H9 (cell line): ENCODE results near the gene TMEM132D. TPM values are rescaled to one million over a fixed set of nuclear protein-coding genes. Genes with fewer than 3 reads are reported as not detected.

Source experiments
- DNase-seq: peaks from one replicate; pipeline ENCODE4 v3.0.0-alpha.2; 2017
- H2AFZ ChIP-seq: one replicate; pipeline ENCODE4 v1.6.1; 2013; ENCODE audit warnings: mild to moderate bottlenecking, low read length, control low read depth, moderate library complexity
- H2AK5ac ChIP-seq: 2 replicates; pipeline ENCODE4 v1.6.1; 2013; ENCODE audit warnings: low read length, control low read depth, mixed read lengths; ENCODE audit not compliant: insufficient read length
- H2BK120ac ChIP-seq: one replicate; pipeline ENCODE4 v1.6.1; 2013; ENCODE audit warnings: low read depth, mild to moderate bottlenecking, low read length, control low read depth, inconsistent platforms; ENCODE audit not compliant: poor library complexity, severe bottlenecking
- H2BK12ac ChIP-seq: 2 replicates; pipeline ENCODE4 v1.6.1; 2013; ENCODE audit warnings: low read length, control low read depth, mixed read lengths, low read depth; ENCODE audit not compliant: insufficient read length
- H2BK15ac ChIP-seq: 2 replicates; pipeline ENCODE4 v1.6.1; 2013; ENCODE audit warnings: low read depth, low read length, control low read depth
- H2BK20ac ChIP-seq: one replicate; pipeline ENCODE4 v1.6.1; 2013; ENCODE audit warnings: low read depth, mild to moderate bottlenecking, low read length, control low read depth, inconsistent platforms; ENCODE audit not compliant: poor library complexity, severe bottlenecking
- H2BK5ac ChIP-seq: 2 replicates; pipeline ENCODE4 v1.6.1; 2013; ENCODE audit warnings: low read length, control low read depth, mixed read lengths; ENCODE audit not compliant: insufficient read length
- H3K14ac ChIP-seq: 2 replicates; pipeline ENCODE4 v1.6.1; 2013; ENCODE audit warnings: low read length, control low read depth; ENCODE audit not compliant: insufficient read depth
- H3K18ac ChIP-seq: 2 replicates; pipeline ENCODE4 v1.6.1; 2013; ENCODE audit warnings: low read depth, mild to moderate bottlenecking, mixed read lengths, low read length, control low read depth; ENCODE audit not compliant: insufficient read length
- H3K23ac ChIP-seq: 2 replicates; pipeline ENCODE4 v1.6.1; 2013; ENCODE audit warnings: low read length, control low read depth, mixed read lengths, low read depth; ENCODE audit not compliant: insufficient read length
- H3K23me2 ChIP-seq: 2 replicates; pipeline ENCODE4 v1.6.1; 2013; ENCODE audit warnings: low read depth, mild to moderate bottlenecking, mixed read lengths, low read length, control low read depth; ENCODE audit not compliant: insufficient read length, poor library complexity, severe bottlenecking
- H3K27ac ChIP-seq: 2 replicates; pipeline ENCODE4 v1.5.1; 2013; ENCODE audit warnings: low read length, control low read depth, mixed read lengths, low read depth; ENCODE audit not compliant: insufficient read length
- H3K27me3 ChIP-seq: 2 replicates; pipeline ENCODE4 v1.6.1; 2013; ENCODE audit warnings: low read length, control low read depth, inconsistent platforms; ENCODE audit not compliant: insufficient read depth
- H3K4ac ChIP-seq: 2 replicates; pipeline ENCODE4 v1.6.1; 2013; ENCODE audit warnings: low read depth, mild to moderate bottlenecking, control low read depth, inconsistent platforms, low read length, moderate library complexity
- H3K4me1 ChIP-seq: 2 replicates; pipeline ENCODE4 v1.6.1; 2013; ENCODE audit warnings: low read length, control low read depth, inconsistent platforms; ENCODE audit not compliant: insufficient read depth
- H3K4me2 ChIP-seq: 2 replicates; pipeline ENCODE4 v1.6.1; 2013; ENCODE audit warnings: low read length, control low read depth, mixed read lengths; ENCODE audit not compliant: insufficient read length, insufficient read depth
- H3K56ac ChIP-seq: 2 replicates; pipeline ENCODE4 v1.6.1; 2013; ENCODE audit warnings: low read depth, mild to moderate bottlenecking, mixed read lengths, low read length, control low read depth; ENCODE audit not compliant: insufficient read length
- H3K79me1 ChIP-seq: 2 replicates; pipeline ENCODE4 v1.6.1; 2013; ENCODE audit warnings: low read depth, mild to moderate bottlenecking, moderate library complexity, low read length, control low read depth, inconsistent platforms; ENCODE audit not compliant: insufficient read depth, poor library complexity, severe bottlenecking
- H3K79me2 ChIP-seq: 2 replicates; pipeline ENCODE4 v1.6.1; 2013; ENCODE audit warnings: low read length, control low read depth, inconsistent platforms; ENCODE audit not compliant: insufficient read depth
- H3K9ac ChIP-seq: 2 replicates; pipeline ENCODE4 v1.6.1; 2013; ENCODE audit warnings: low read length, control low read depth, mixed read lengths; ENCODE audit not compliant: insufficient read length; ENCODE audit errors: extremely low read depth
- H3K9me3 ChIP-seq: one replicate; pipeline ENCODE4 v1.6.1; 2013; ENCODE audit warnings: low read depth, low read length, inconsistent platforms; ENCODE audit not compliant: control insufficient read depth
- H3T11ph ChIP-seq: one replicate; pipeline ENCODE4 v1.6.1; 2013; ENCODE audit warnings: mild to moderate bottlenecking, low read length, control low read depth, inconsistent platforms
- H4K20me1 ChIP-seq: one replicate; pipeline ENCODE4 v1.6.1; 2013; ENCODE audit not compliant: control insufficient read depth, insufficient read length, insufficient read depth
- H4K5ac ChIP-seq: 2 replicates; pipeline ENCODE4 v1.6.1; 2013; ENCODE audit warnings: low read depth, mild to moderate bottlenecking, mixed read lengths, low read length, control low read depth; ENCODE audit not compliant: insufficient read length
- H4K8ac ChIP-seq: replicated peaks from 2 replicates; pipeline ENCODE4 v1.6.1; 2013; ENCODE audit warnings: low read length, control low read depth, mixed read lengths, low read depth; ENCODE audit not compliant: insufficient read length
- H4K91ac ChIP-seq: 2 replicates; pipeline ENCODE4 v1.6.1; 2013; ENCODE audit warnings: low read depth, mild to moderate bottlenecking, moderate library complexity, mixed read lengths, low read length, control low read depth; ENCODE audit not compliant: insufficient read length
- H3K27ac Mint-ChIP-seq, 3 experiments: 2 replicates in 2 of 3; 3 replicates in 1 of 3; pipeline ENCODE4 v1.8.0; 2020 to 2021; ENCODE audit warnings: mixed read lengths in 3 of 3, mild to moderate bottlenecking in 1 of 3, moderate library complexity in 1 of 3
- H3K27me3 Mint-ChIP-seq: 2 replicates; pipeline ENCODE4 v1.8.0; 2021; ENCODE audit warnings: low read depth, mild to moderate bottlenecking, moderate library complexity, mixed read lengths
- H3K36me3 Mint-ChIP-seq, 3 experiments: 2 replicates in 2 of 3; 3 replicates in 1 of 3; pipeline ENCODE4 v1.8.0; 2020 to 2021; ENCODE audit warnings: low read depth in 3 of 3, mixed read lengths in 3 of 3; ENCODE audit not compliant: insufficient read depth in 1 of 3
- H3K4me1 Mint-ChIP-seq, 2 experiments: 2 replicates each; pipeline ENCODE4 v1.8.0; 2020; ENCODE audit warnings: mixed read lengths in 2 of 2
- H3K4me3 Mint-ChIP-seq, 2 experiments: 2 replicates in 1 of 2; 3 replicates in 1 of 2; pipeline ENCODE4 v1.8.0; 2020 to 2021; ENCODE audit warnings: mild to moderate bottlenecking in 2 of 2, mixed read lengths in 2 of 2, moderate library complexity in 1 of 2
- H3K9me3 Mint-ChIP-seq, 2 experiments: 2 replicates in 1 of 2; 3 replicates in 1 of 2; pipeline ENCODE4 v1.8.0; 2020; ENCODE audit warnings: mild to moderate bottlenecking in 2 of 2, mixed read lengths in 2 of 2, moderate library complexity in 1 of 2
- WGBS: extraction: QIAGEN DNeasy Blood & Tissue Kit; methylation state at CpG from one replicate; pipeline ENCODE4 v1.1.7; 2013; ENCODE audit warnings: missing lambda C conversion rate, low lambda C conversion rate, mixed read lengths; ENCODE audit not compliant: insufficient read length; ENCODE audit errors: extremely low coverage; 5-methylcytosine and 5-hydroxymethylcytosine counted together
- total RNA-seq: library from RNA; stranded (reverse); gene quantifications from 2 replicates; pipeline ENCODE4 v1.2.1, GENCODE V29; 2021
- TF ChIP-seq, protein P1 (sequence below): fragments of 200-600 bp; sonication (generic); conservative IDR thresholded peaks from 3 replicates; pipeline ENCODE4 v1.8.0; 2021; ENCODE audit warnings: antibody characterized with exemption, mild to moderate bottlenecking

TMEM132D gene
- total RNA-seq, 1 experiment from 2014 or later = 6.1 TPM

DNA sequence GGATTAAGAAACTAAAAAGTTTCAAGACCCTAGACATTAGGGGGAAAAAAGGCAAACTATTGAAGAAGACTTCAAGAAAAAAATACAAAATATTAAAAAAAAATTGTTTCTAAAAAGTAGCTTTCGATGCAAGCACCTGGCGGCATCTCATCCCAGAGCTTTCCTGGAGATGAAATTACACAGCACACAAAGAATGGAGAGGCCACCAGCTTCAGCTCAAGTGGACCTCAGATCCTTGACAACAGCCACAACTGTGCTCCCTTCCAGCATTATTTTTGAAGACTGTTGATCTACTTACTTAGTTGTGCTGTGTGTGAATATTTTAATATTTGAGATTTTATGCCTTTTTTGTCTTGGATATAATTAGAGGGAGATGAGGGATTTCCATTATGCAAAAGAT is 571.5 kb downstream of the TMEM132D start:
- Histone ChIP-seq H2BK12ac (no peak overlapping the region), H3K4ac (no peak overlapping the region), H2BK15ac (no peak overlapping the region), H3K23me2 (no peaks in the 10 kb centered on the region), H4K20me1 (no peaks in the 10 kb centered on the region), H3K56ac (no peak overlapping the region), H3K4me2 (no peak overlapping the region), H3K9ac (no peak overlapping the region), H3K18ac (no peak overlapping the region), H3K27me3 (no peaks in the 10 kb centered on the region), H2BK5ac (no peak overlapping the region), H3K79me1 (no peaks in the 10 kb centered on the region), H3K27ac (no peak overlapping the region), H3K4me1 (no peaks in the 10 kb centered on the region), H3K79me2 (no peaks in the 10 kb centered on the region), H4K5ac (no peak overlapping the region), H3K23ac (no peak overlapping the region), H4K91ac (no peak overlapping the region), H2BK20ac (no peak overlapping the region), H2AFZ (no peak overlapping the region), H2AK5ac (no peak overlapping the region), H3K14ac (no peak overlapping the region), H4K8ac (no peak overlapping the region), H2BK120ac (no peak overlapping the region), H3T11ph (no peak overlapping the region), H3K9me3 (no peaks in the 10 kb centered on the region)
- no CpG with 5 or more reads among the region's 2 CpGs for WGBS
- DNase-seq = no peak
- Mint-ChIP-seq H3K36me3 (peaks cover 0 to 8% (median 3%) of the 10 kb centered on the region in 3 experiments; a peak in 5 of 7 replicates), H3K9me3 (peaks cover 0 to 3% of the 10 kb centered on the region in 2 experiments; a peak in 2 of 5 replicates), H3K27ac (no peak overlapping the region), H3K4me3 (no peak overlapping the region), H3K27me3 (no peaks in the 10 kb centered on the region; the same call in 1 of the 2 replicates), H3K4me1 (peaks cover 0 to 9% of the 10 kb centered on the region in 2 experiments; a peak in 3 of 4 replicates)
- TF ChIP-seq, protein P1, sequence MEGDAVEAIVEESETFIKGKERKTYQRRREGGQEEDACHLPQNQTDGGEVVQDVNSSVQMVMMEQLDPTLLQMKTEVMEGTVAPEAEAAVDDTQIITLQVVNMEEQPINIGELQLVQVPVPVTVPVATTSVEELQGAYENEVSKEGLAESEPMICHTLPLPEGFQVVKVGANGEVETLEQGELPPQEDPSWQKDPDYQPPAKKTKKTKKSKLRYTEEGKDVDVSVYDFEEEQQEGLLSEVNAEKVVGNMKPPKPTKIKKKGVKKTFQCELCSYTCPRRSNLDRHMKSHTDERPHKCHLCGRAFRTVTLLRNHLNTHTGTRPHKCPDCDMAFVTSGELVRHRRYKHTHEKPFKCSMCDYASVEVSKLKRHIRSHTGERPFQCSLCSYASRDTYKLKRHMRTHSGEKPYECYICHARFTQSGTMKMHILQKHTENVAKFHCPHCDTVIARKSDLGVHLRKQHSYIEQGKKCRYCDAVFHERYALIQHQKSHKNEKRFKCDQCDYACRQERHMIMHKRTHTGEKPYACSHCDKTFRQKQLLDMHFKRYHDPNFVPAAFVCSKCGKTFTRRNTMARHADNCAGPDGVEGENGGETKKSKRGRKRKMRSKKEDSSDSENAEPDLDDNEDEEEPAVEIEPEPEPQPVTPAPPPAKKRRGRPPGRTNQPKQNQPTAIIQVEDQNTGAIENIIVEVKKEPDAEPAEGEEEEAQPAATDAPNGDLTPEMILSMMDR = no peak
